ENCODE data around the gene NLE1. TPM values are rescaled to one million over a fixed set of nuclear protein-coding genes. Genes with fewer than 3 reads are reported as not detected.
A peak's percentile ranks its signal among the peaks of the same experiment; 100 is the strongest.

NLE1 gene
- polyA plus RNA-seq, 1 donor (not counting 4 experiments of a cell fraction or from before 2014, with no cell fraction given), result 13.5 TPM

DNA sequence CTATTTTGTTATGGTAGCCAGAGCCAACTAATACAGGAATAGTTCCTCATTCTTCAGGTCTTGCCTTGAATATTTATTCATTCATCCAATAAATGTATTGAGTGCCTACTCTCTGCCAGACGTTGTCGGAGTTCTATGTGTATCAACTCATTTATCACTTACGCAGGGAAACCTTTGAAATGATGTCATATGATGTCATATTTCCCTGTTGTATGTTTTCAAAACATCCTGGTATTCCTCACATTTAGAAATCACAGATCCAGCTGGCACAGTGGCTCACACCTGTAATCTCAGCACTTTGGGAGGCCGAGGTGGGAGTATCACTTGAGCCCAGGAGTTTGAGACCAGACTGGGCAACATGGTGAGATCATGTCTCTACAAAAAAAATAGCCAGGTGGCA is 2.7 kb upstream of the NLE1 start:
- FAIRE-seq (no peak), DNase-seq (ENCODE audit: low read depth, low spot score) (no peak)
- Histone ChIP-seq H3K36me3 (ENCODE audit: control insufficient read depth in 2 of 2, extremely low read depth in 1 of 2, insufficient read depth in 2 of 2, low read length in 2 of 2) (peaks cover 1% of the 10 kb centered on the region in 2 experiments), H3K27me3 (ENCODE audit: control insufficient read depth, extremely low read depth, insufficient read depth, low read length) (peaks cover 5% of the 10 kb centered on the region), H3K9me3 (ENCODE audit: control insufficient read depth, low read depth, low read length) (no peaks in the 10 kb centered on the region), H3K4me2 (ENCODE audit: control insufficient read depth, extremely low read depth, insufficient read depth, low read depth, low read length) (no peak overlapping the region), H3K27ac (ENCODE audit: control insufficient read depth, insufficient read depth, low read length) (no peak overlapping the region), H3K9me1 (ENCODE audit: control insufficient read depth, extremely low read depth, insufficient read depth, low read length) (no peaks in the 10 kb centered on the region), H3K79me2 (ENCODE audit: control insufficient read depth, insufficient read depth, low read length) (peaks cover 20% of the 10 kb centered on the region), H3K4me3 (ENCODE audit: control insufficient read depth in 2 of 3, extremely low read depth in 1 of 3, insufficient read depth in 2 of 3, low read depth in 1 of 3, low read length in 3 of 3) (no peak overlapping the region), H3K9ac (ENCODE audit: control insufficient read depth, extremely low read depth, insufficient read depth, low read length) (no peak overlapping the region), H3K4me1 (ENCODE audit: control insufficient read depth, extremely low read depth, insufficient read depth, low read length) (peaks cover 4% of the 10 kb centered on the region), H2AFZ (ENCODE audit: control insufficient read depth, low read length) (no peak overlapping the region), H4K20me1 (ENCODE audit: control insufficient read depth, extremely low read depth, insufficient read depth, low read length) (no peaks in the 10 kb centered on the region)
- TF ChIP-seq EZH2 (IDR thresholded peaks at IDR 0.05; ENCODE audit: low read length), result no peak
- TF ChIP-seq, protein P1, sequence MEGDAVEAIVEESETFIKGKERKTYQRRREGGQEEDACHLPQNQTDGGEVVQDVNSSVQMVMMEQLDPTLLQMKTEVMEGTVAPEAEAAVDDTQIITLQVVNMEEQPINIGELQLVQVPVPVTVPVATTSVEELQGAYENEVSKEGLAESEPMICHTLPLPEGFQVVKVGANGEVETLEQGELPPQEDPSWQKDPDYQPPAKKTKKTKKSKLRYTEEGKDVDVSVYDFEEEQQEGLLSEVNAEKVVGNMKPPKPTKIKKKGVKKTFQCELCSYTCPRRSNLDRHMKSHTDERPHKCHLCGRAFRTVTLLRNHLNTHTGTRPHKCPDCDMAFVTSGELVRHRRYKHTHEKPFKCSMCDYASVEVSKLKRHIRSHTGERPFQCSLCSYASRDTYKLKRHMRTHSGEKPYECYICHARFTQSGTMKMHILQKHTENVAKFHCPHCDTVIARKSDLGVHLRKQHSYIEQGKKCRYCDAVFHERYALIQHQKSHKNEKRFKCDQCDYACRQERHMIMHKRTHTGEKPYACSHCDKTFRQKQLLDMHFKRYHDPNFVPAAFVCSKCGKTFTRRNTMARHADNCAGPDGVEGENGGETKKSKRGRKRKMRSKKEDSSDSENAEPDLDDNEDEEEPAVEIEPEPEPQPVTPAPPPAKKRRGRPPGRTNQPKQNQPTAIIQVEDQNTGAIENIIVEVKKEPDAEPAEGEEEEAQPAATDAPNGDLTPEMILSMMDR (optimal IDR thresholded peaks at IDR 0.05 in 1 of 3, IDR thresholded peaks at IDR 0.05 in 1 of 3, conservative IDR thresholded peaks at IDR 0.05 in 1 of 3; ENCODE audit: extremely low read depth in 1 of 3, insufficient read depth in 2 of 3, low read length in 3 of 3), result no peak
- dilution Hi-C loops (cut with MboI; ENCODE audit: extremely low pct_ligation_motif_present, low sequenced_read_pairs), result no loop called here

DNA sequence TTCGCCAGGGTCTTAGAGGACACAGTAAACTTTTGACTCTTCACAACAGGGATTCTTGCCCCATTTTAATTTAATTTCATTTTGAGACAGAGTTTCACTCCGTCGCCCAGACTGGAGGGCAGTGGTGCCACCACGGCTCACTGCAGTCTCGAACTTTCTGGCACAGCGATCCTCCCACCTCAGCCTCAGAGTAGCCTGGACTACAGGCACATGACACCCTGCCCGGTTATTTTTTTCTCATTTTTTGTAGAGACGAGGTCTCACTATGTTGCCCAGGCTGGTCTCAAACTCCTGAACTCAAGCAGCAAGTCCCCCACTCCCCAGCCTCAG is 329 bp upstream of the NLE1 start:
- DNase-seq (ENCODE audit: low read depth, low spot score), result no peak
- TF ChIP-seq, protein P1 (optimal IDR thresholded peaks at IDR 0.05 in 1 of 3, IDR thresholded peaks at IDR 0.05 in 1 of 3, conservative IDR thresholded peaks at IDR 0.05 in 1 of 3; ENCODE audit: extremely low read depth in 1 of 3, insufficient read depth in 2 of 3, low read length in 3 of 3), result no peak
- TF ChIP-seq EZH2 (IDR thresholded peaks at IDR 0.05; ENCODE audit: low read length), result no peak
- Histone ChIP-seq H3K4me2 (ENCODE audit: control insufficient read depth, extremely low read depth, insufficient read depth, low read depth, low read length) (peak overlapping the region; percentile 8), H3K27ac (ENCODE audit: control insufficient read depth, insufficient read depth, low read length) (no peak overlapping the region), H3K4me1 (ENCODE audit: control insufficient read depth, extremely low read depth, insufficient read depth, low read length) (peaks cover 4% of the 10 kb centered on the region), H2AFZ (ENCODE audit: control insufficient read depth, low read length) (no peak overlapping the region), H3K9me1 (ENCODE audit: control insufficient read depth, extremely low read depth, insufficient read depth, low read length) (peaks cover 2% of the 10 kb centered on the region), H3K9ac (ENCODE audit: control insufficient read depth, extremely low read depth, insufficient read depth, low read length) (no peak overlapping the region), H3K79me2 (ENCODE audit: control insufficient read depth, insufficient read depth, low read length) (peaks cover 26% of the 10 kb centered on the region), H3K4me3 (ENCODE audit: control insufficient read depth in 2 of 3, extremely low read depth in 1 of 3, insufficient read depth in 2 of 3, low read depth in 1 of 3, low read length in 3 of 3) (peak overlapping the region in 2 of 3 experiments; percentile 84 to 100), H3K9me3 (ENCODE audit: control insufficient read depth, low read depth, low read length) (no peaks in the 10 kb centered on the region), H3K36me3 (ENCODE audit: control insufficient read depth in 2 of 2, extremely low read depth in 1 of 2, insufficient read depth in 2 of 2, low read length in 2 of 2) (peaks cover 16 to 19% of the 10 kb centered on the region in 2 experiments), H3K27me3 (ENCODE audit: control insufficient read depth, extremely low read depth, insufficient read depth, low read length) (no peaks in the 10 kb centered on the region), H4K20me1 (ENCODE audit: control insufficient read depth, extremely low read depth, insufficient read depth, low read length) (no peaks in the 10 kb centered on the region)
- dilution Hi-C loops (cut with MboI; ENCODE audit: extremely low pct_ligation_motif_present, low sequenced_read_pairs), result no loop called here
- FAIRE-seq, result no peak
